Naive thymus-derived CD4-positive, alpha-beta T cell (primary cell): ENCODE measurements around the gene NCF2. TPM values are rescaled to one million over a fixed set of nuclear protein-coding genes. Genes with fewer than 3 reads are reported as not detected.

Experiments used
- ATAC-seq: fragments of 150-1000 bp; cut with Tn5 transposase; 2 replicates; pipeline ENCODE4 v1.10.0; 2021; ENCODE audit warnings: mild to moderate bottlenecking, moderate library complexity
- CTCF ChIA-PET: fragments of 350-600 bp; sonication (Branson Sonifier 250); formaldehyde crosslinking; loops from one replicate; lab custom pipeline; 2021; ENCODE audit warnings: antibody characterized with exemption; lab: Charles Lee
- POLR2A ChIA-PET: fragments of 350-600 bp; sonication (Branson Sonifier 250); formaldehyde crosslinking; loops from one replicate; lab custom pipeline; 2021; ENCODE audit warnings: antibody characterized with exemption, inconsistent platforms; lab: Charles Lee
- DNase-seq, 9 donors: peaks; one replicate each; pipeline versions ENCODE4 v3.0.0 to v3.0.0-alpha.2; 2020 to 2022; ENCODE audit warnings: mixed read lengths in 1 of 9
- H3K27ac ChIP-seq: one replicate; pipeline ENCODE4 v1.7.0; 2013; ENCODE audit warnings: mild to moderate bottlenecking, low read depth, low read length, moderate library complexity
- H3K27me3 ChIP-seq, 2 donors: one replicate each; pipeline ENCODE4 v1.7.0; 2013; ENCODE audit warnings: low read length in 2 of 2, mild to moderate bottlenecking in 2 of 2, moderate library complexity in 2 of 2; ENCODE audit not compliant: control insufficient read depth in 2 of 2, insufficient read depth in 2 of 2
- H3K36me3 ChIP-seq, 3 experiments: 1 replicate in 2 of 3; 2 replicates in 1 of 3; pipeline ENCODE4 v1.7.0; 2013; ENCODE audit warnings: low read length in 3 of 3, mild to moderate bottlenecking in 3 of 3, moderate library complexity in 1 of 3; ENCODE audit not compliant: insufficient read depth in 3 of 3, control insufficient read depth in 2 of 3
- H3K4me1 ChIP-seq, 2 donors: one replicate each; pipeline ENCODE4 v1.7.0; 2013; ENCODE audit warnings: low read length in 2 of 2, mild to moderate bottlenecking in 2 of 2, moderate library complexity in 1 of 2; ENCODE audit not compliant: control insufficient read depth in 2 of 2, insufficient read depth in 2 of 2
- H3K4me3 ChIP-seq: 2 replicates; pipeline ENCODE4 v1.7.0; 2013; ENCODE audit warnings: mild to moderate bottlenecking, low read length
- H3K9me3 ChIP-seq, 3 experiments: 1 replicate in 2 of 3; 2 replicates in 1 of 3; pipeline ENCODE4 v1.7.0; 2013; ENCODE audit warnings: low read length in 3 of 3; ENCODE audit not compliant: control insufficient read depth in 2 of 3
- H3K27ac Mint-ChIP-seq, 9 donors: one replicate each; pipeline ENCODE4 v1.8.0; 2020 to 2022; ENCODE audit warnings: mixed read lengths in 9 of 9, mild to moderate bottlenecking in 8 of 9, moderate library complexity in 5 of 9, inconsistent platforms in 2 of 9
- H3K27me3 Mint-ChIP-seq, 5 donors: one replicate each; pipeline ENCODE4 v1.8.0; 2021 to 2022; ENCODE audit warnings: mixed read lengths in 5 of 5, mild to moderate bottlenecking in 1 of 5
- H3K36me3 Mint-ChIP-seq, 5 donors: one replicate each; pipeline ENCODE4 v1.8.0; 2020 to 2022; ENCODE audit warnings: mixed read lengths in 5 of 5, mild to moderate bottlenecking in 3 of 5, inconsistent platforms in 1 of 5
- H3K4me1 Mint-ChIP-seq, 7 donors: one replicate each; pipeline ENCODE4 v1.8.0; 2020 to 2022; ENCODE audit warnings: mixed read lengths in 7 of 7, mild to moderate bottlenecking in 3 of 7, inconsistent platforms in 1 of 7
- H3K4me3 Mint-ChIP-seq, 10 donors: one replicate each; pipeline ENCODE4 v1.8.0; 2020 to 2022; ENCODE audit warnings: mild to moderate bottlenecking in 10 of 10, mixed read lengths in 10 of 10, moderate library complexity in 6 of 10, inconsistent platforms in 2 of 10
- H3K9me3 Mint-ChIP-seq, 11 donors: one replicate each; pipeline ENCODE4 v1.8.0; 2020 to 2022; ENCODE audit warnings: mixed read lengths in 11 of 11, mild to moderate bottlenecking in 4 of 11, inconsistent platforms in 1 of 11, moderate library complexity in 1 of 11
- intact Hi-C, 2 donors: fragments of 100-400 bp; cut with micrococcal nuclease; formaldehyde crosslinking; loops; one replicate each; pipeline ENCODE4 v1.15.1; 2023
- polyA plus RNA-seq, 2 donors: library from polyadenylated mRNA; unstranded; fragments of 300-500 nt; fragmentation: Illumina TruSeq; gene quantifications; one replicate each; pipeline ENCODE4 v1.2.3, GENCODE V29; 2021
- total RNA-seq, 6 experiments: library from RNA in 5 of 6; stranded (reverse) in 5 of 6; gene quantifications; 1 replicate in 5 of 6; 2 replicates in 1 of 6; pipeline ENCODE4 v1.2.3 and lab custom pipeline; 2021 to 2026

The NCF2 gene
- total and polyA plus RNA-seq, 7 experiments from 2014 or later: 0.43 to 145 (median 3.8) TPM

DNA sequence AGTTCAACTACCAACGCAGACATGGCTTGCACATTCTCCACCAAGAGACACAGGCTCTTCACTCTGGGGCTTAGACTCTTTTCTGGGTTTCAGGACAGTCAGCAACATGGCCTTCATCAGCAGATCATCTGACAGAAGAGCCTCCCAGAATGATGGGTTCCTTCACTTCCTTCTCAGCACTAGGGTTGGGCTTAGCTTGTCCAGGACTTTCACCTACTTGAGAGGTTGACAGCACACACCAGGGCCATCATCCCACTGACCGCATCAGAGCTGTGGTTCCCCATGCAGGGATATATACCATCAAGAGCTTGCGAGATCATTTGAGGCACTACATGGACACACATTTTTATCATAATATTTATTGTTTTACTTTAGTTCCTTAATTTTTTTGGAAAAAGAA, 10.4 kb upstream of the NCF2 start:
- Mint-ChIP-seq H3K4me1 (peaks cover 0 to 22% (median 6%) of the 10 kb centered on the region in 7 donors), H3K27me3 (peaks cover 0 to 12% (median 6%) of the 10 kb centered on the region in 5 donors), H3K4me3 (no peak overlapping the region), H3K36me3 (peaks cover 0 to 3% (median 0%) of the 10 kb centered on the region in 5 donors), H3K9me3 (no peaks in the 10 kb centered on the region), H3K27ac (no peak overlapping the region)
- Histone ChIP-seq H3K4me3 (no peak overlapping the region), H3K27ac (no peak overlapping the region), H3K27me3 (no peaks in the 10 kb centered on the region), H3K36me3 (no peaks in the 10 kb centered on the region), H3K9me3 (no peaks in the 10 kb centered on the region), H3K4me1 (no peaks in the 10 kb centered on the region)
- intact Hi-C loops: no loop called here
- no peak for DNase-seq
- ChIA-PET POLR2A (no interaction called here), CTCF (no interaction called here)
- no peak for ATAC-seq

DNA sequence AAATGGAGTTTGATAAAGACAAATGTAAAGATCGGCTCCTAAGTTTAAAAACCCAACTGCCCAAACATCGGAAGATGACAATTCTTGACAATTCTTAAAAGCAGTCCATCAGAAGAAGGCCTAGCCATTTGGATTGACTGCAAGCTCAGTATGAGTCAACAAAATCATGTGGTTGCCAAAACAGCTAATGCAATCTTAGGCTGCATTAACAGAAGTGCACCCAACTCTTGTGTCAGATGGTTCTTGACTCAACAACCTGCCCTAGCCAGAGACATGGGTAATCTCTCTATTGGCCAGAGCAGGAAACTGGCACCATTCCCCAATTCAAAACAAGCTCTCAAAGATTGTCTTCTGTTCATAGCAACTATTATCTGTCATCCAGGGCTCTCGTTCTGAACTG, 9.9 kb upstream of the NCF2 start:
- H3K4me1 Mint-ChIP-seq: peaks cover 0 to 22% (median 6%) of the 10 kb centered on the region in 7 donors
- H3K9me3 Mint-ChIP-seq: no peaks in the 10 kb centered on the region
- Histone ChIP-seq H3K4me3 (no peak overlapping the region), H3K4me1 (no peaks in the 10 kb centered on the region), H3K27me3 (no peaks in the 10 kb centered on the region), H3K36me3 (no peaks in the 10 kb centered on the region), H3K27ac (no peak overlapping the region), H3K9me3 (no peaks in the 10 kb centered on the region)
- intact Hi-C loops: no loop called here
- H3K36me3 Mint-ChIP-seq: peaks cover 0 to 3% (median 0%) of the 10 kb centered on the region in 5 donors
- peak; percentile 49 for ATAC-seq
- no peak overlapping the region for H3K4me3 Mint-ChIP-seq
- POLR2A ChIA-PET: interaction anchor here (0.7 to 1.4 kb wide), 2 partner anchors 9 to 20 kb away, joined by 3 read pairs; no protein-coding TSS in a partner anchor
- CTCF ChIA-PET: no interaction called here
- peak overlapping the region in 1 of 9 donors; percentile 22 for H3K27ac Mint-ChIP-seq
- peaks cover 0 to 14% (median 6%) of the 10 kb centered on the region in 5 donors for H3K27me3 Mint-ChIP-seq
- DNase-seq: no peak

DNA sequence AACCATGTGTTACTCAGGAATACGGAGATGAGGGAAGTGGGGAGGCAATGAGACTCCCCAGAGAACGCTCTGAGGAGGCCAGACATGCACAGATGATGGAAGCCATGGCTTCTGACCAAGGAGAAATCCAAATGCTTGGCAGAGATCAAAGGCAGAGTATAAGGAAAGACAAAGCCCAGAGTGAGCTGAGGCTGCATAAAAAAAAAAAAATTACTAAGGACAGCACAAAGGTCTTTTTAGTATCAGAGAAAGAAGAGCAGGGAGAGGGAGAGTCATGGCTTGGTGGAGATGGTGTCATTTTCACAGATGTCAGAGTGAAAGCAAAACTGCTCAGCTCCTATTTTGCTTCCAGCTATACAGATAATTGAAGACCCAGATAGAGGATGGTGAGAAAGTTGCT, 8.1 kb upstream of the NCF2 start:
- Mint-ChIP-seq H3K36me3 (peaks cover 0 to 3% (median 0%) of the 10 kb centered on the region in 5 donors), H3K9me3 (no peaks in the 10 kb centered on the region), H3K4me3 (peak overlapping the region in 1 of 10 donors; percentile 31), H3K27me3 (peaks cover 0 to 9% (median 3%) of the 10 kb centered on the region in 5 donors), H3K4me1 (peaks cover 0 to 19% (median 0%) of the 10 kb centered on the region in 7 donors), H3K27ac (peak overlapping the region in 2 of 9 donors; percentile 2 to 23)
- POLR2A ChIA-PET: no interaction called here
- no peaks in the 10 kb centered on the region for H3K9me3 ChIP-seq
- ATAC-seq (no peak), DNase-seq (no peak)
- intact Hi-C loops: no loop called here
- no peaks in the 10 kb centered on the region for H3K4me1 ChIP-seq
- no peak overlapping the region for H3K4me3 ChIP-seq
- no peaks in the 10 kb centered on the region for H3K27me3 ChIP-seq
- no peak overlapping the region for H3K27ac ChIP-seq
- H3K36me3 ChIP-seq: no peaks in the 10 kb centered on the region
- CTCF ChIA-PET: interaction anchor here (0.8 to 1.5 kb wide), 2 partner anchors 8 to 318 kb away, joined by 3 to 5 read pairs; partner anchors contain the start of gene NCF2

DNA sequence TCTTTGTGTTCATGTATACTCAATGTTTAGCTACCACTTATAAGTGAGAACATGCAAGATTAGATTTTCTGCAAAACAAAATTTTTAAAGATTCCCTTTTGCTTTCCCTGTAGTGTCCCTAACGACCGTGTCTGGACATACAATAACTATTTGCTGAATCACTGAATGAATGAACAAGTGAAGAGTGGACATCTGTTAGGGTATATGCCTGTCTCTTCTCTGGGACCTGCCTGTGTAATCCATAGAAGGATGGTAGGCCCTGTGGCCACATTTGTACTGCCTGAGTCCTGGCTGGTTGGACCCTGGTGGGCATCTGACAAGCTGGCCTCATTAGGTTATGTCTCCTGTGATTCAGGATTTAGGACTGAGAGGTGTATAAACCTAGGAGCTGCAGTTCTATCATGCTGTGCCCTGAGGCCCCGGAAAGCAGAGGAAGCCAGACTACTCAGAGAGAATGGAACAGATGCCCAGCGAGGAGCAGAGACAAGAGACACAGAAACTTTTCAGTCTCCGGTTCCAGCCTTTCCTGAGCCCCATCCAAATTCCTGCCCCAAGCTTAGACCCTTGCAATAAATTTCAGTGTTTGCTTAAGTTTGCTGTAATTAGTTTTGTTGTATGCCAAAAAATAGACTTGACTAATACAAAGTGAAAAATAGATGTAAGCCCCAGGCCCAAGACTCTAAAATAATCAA, 7.5 kb upstream of the NCF2 start:
- no peaks in the 10 kb centered on the region for H3K36me3 ChIP-seq
- no peaks in the 10 kb centered on the region for H3K27me3 ChIP-seq
- H3K4me3 ChIP-seq: no peak overlapping the region
- H3K4me1 ChIP-seq: no peaks in the 10 kb centered on the region
- intact Hi-C loops: no loop called here
- peak overlapping the region in 1 of 9 donors; percentile 2 for H3K27ac Mint-ChIP-seq
- H3K4me1 Mint-ChIP-seq: peaks cover 0 to 25% (median 0%) of the 10 kb centered on the region in 7 donors
- ChIA-PET CTCF (interaction anchor here (1.5 kb wide), 1 partner anchor 8 kb away, joined by 3 read pairs; the partner anchor contains the start of gene NCF2), POLR2A (no interaction called here)
- no peak overlapping the region for H3K27ac ChIP-seq
- H3K27me3 Mint-ChIP-seq: peaks cover 0 to 9% (median 3%) of the 10 kb centered on the region in 5 donors
- DNase-seq (no peak), ATAC-seq (no peak)
- H3K4me3 Mint-ChIP-seq: no peak overlapping the region
- peaks cover 0 to 6% (median 0%) of the 10 kb centered on the region in 5 donors for H3K36me3 Mint-ChIP-seq
- no peaks in the 10 kb centered on the region for H3K9me3 Mint-ChIP-seq
- H3K9me3 ChIP-seq: no peaks in the 10 kb centered on the region

DNA sequence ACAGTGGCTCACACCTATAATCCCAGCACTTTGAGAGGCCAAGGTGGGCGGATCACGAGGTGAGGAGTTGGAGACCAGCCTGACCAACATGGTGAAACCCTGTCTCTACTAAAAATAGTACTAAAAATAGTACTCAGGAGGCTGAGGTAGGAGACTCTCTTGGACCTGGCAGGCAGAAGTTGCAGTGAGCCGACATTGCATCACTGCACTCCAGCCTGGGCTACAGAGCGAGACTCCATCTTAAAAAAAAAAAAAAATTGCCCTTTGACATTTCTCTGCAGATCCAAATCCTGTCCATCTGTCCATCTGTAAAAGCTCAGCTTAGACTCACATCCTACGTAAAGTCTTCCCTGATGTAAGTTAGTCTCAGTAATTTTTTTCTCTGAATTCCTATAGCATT, 6.2 kb upstream of the NCF2 start:
- Histone ChIP-seq H3K4me3 (no peak overlapping the region), H3K27me3 (no peaks in the 10 kb centered on the region), H3K27ac (no peak overlapping the region), H3K4me1 (no peaks in the 10 kb centered on the region), H3K36me3 (no peaks in the 10 kb centered on the region), H3K9me3 (no peaks in the 10 kb centered on the region)
- Mint-ChIP-seq H3K4me1 (peaks cover 0 to 25% (median 0%) of the 10 kb centered on the region in 7 donors), H3K36me3 (peaks cover 0 to 7% (median 0%) of the 10 kb centered on the region in 5 donors), H3K9me3 (no peaks in the 10 kb centered on the region), H3K27me3 (peaks cover 0 to 7% (median 0%) of the 10 kb centered on the region in 5 donors), H3K27ac (no peak overlapping the region), H3K4me3 (no peak overlapping the region)
- no peak for DNase-seq
- no peak for ATAC-seq
- intact Hi-C loops: no loop called here
- ChIA-PET CTCF (no interaction called here), POLR2A (no interaction called here)

DNA sequence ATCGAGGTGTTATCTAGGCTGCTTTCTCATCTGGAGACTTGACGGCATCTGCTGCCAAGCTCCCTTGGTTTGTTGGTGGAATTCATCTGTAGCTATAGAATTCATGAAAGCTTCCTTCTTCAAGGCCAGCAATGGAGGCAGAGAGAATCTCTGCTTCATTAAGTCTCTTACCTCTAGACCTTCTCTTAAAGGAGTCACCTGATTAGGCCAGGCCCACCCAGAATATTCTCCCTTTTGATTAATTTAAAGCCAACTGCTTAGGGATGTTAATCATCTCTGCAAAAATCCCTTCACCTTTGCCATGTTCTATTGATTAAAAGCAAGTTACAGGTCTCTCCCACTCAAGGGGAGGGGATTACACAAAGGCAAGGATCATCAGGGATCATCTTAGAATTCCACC, 5.3 kb upstream of the NCF2 start:
- no peak overlapping the region for H3K27ac Mint-ChIP-seq
- H3K27me3 ChIP-seq: no peaks in the 10 kb centered on the region
- H3K4me1 Mint-ChIP-seq: peaks cover 0 to 31% (median under 1%) of the 10 kb centered on the region in 7 donors
- CTCF ChIA-PET: no interaction called here
- H3K27me3 Mint-ChIP-seq: peaks cover 0 to 7% (median 0%) of the 10 kb centered on the region in 5 donors
- H3K36me3 ChIP-seq: no peaks in the 10 kb centered on the region
- intact Hi-C loops: no loop called here
- POLR2A ChIA-PET: interaction anchor here (0.5 kb wide), 1 partner anchor 454 kb away, joined by 4 read pairs; no protein-coding TSS in a partner anchor
- no peak for ATAC-seq
- H3K9me3 ChIP-seq: no peaks in the 10 kb centered on the region
- peaks cover 0 to 2% of the 10 kb centered on the region in 2 donors for H3K4me1 ChIP-seq
- H3K36me3 Mint-ChIP-seq: peaks cover 0 to 7% (median 0%) of the 10 kb centered on the region in 5 donors
- no peak overlapping the region for H3K27ac ChIP-seq
- H3K4me3 Mint-ChIP-seq: no peak overlapping the region
- DNase-seq: no peak
- no peak overlapping the region for H3K4me3 ChIP-seq
- no peaks in the 10 kb centered on the region for H3K9me3 Mint-ChIP-seq
